GM21526 (cell line): ENCODE data around the gene TAF10.
A peak's percentile ranks its signal among the peaks of the same experiment; 100 is the strongest.

Source experiments
- ATAC-seq: cut with Tn5 transposase; IDR thresholded peaks from one replicate; pipeline ENCODE4 v1.9.1; 2021; ENCODE audit warnings: moderate library complexity; ENCODE audit not compliant: unreplicated experiment, low FRiP score

TAF10 gene

GRCh38 chr11:6609502-6610015 is 2.5 kb downstream of the TAF10 start:
- ATAC-seq, result no peak

- ATAC-seq, result no peak
Measured at GRCh38 chr11:6608726-6609501, 3.1 kb downstream of the TAF10 start.

DNA sequence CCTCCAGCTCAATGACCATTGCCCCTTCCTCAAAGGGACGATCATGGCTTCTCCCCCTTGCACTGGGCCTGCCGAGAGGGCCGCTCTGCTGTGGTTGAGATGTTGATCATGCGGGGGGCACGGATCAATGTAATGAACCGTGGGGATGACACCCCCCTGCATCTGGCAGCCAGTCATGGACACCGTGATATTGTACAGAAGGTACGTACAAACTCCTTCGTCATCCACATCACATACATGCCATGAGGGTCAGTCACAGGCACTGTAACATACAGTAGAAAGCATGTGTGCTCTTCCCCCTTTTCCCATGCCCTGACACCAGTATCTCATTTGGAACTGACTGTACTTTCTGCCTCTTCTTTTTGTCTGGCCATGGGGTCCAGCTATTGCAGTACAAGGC is 4.0 kb downstream of the TAF10 start:
- no peak for ATAC-seq

- no peak for ATAC-seq
Measured at GRCh38 chr11:6607190-6607795, 4.7 kb downstream of the TAF10 start.

GRCh38 chr11:6606471-6607189 is 5.4 kb downstream of the TAF10 start:
- ATAC-seq, result peak; percentile 32

GRCh38 chr11:6604790-6605189 is 7.2 kb downstream of the TAF10 start:
- ATAC-seq, result no peak

DNA sequence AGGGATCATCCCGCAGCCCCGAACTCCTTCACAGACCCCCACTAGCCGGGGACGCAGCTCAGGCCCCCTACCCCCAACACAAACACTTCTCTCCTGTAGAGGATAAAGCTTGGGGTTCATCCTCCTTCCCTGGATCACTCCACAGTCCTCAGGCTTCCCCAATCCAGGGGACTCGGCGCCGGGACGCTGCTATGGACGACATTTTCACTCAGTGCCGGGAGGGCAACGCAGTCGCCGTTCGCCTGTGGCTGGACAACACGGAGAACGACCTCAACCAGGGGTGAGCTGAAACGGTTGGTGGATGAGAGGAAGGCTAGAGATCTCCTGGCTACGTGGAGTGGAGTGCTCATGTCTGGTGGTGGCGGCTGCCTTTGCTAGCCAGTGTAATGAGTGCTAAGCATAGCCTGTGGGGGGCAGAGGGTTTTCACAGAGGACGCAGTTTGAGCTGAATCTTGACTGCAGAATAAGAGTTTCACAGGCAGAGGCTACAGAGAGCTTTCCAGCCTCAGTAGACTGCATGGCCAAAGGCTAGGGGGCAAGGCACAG is 7.9 kb downstream of the TAF10 start:
- peak; percentile 33 for ATAC-seq

GRCh38 chr11:6603287-6604080 is 8.5 kb downstream of the TAF10 start, which contains the start of the genes ILK and RRP8:
TSS of gene ILK (plus strand) at chr11:6603774. CDS start at chr11:6604272, 498 bp downstream.
TSS of gene RRP8 (minus strand) at chr11:6603616. CDS start at chr11:6603502, 114 bp downstream.
- peak; percentile 77 for ATAC-seq

- no peak for ATAC-seq
Measured at GRCh38 chr11:6602096-6602940, 9.7 kb downstream of the TAF10 start.

GRCh38 chr11:6601041-6601461 is 11.0 kb downstream of the TAF10 start:
- no peak for ATAC-seq

- ATAC-seq, result no peak
Measured at GRCh38 chr11:6599881-6600390, 12.1 kb downstream of the TAF10 start.

GRCh38 chr11:6599449-6599848 is 12.6 kb downstream of the TAF10 start:
- ATAC-seq, result no peak

DNA sequence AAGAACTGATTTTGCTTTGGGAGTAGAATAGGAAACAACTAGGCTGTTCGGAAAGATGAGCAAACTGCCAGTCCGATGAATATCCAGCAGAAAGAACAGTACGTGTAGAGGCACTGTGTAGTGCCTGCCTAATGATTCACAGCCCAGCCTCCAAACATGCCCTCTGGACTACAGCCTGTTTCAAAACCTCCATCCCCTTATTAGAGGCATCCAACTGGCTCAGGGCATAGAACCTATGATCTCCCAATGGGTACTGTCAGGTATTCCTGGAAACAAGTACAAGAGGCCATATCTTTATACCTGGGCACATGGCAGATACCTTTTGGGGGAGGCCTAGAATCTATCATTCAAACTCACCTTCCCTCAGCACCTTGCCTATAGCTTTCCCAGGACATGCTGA is 13.5 kb downstream of the TAF10 start:
- ATAC-seq, result no peak

- ATAC-seq, result no peak
Measured at GRCh38 chr11:6596239-6596877, 15.7 kb downstream of the TAF10 start.

GRCh38 chr11:6594142-6594768 is 17.8 kb downstream of the TAF10 start:
- ATAC-seq, result no peak

- ATAC-seq, result no peak
Measured at GRCh38 chr11:6588018-6588417, 24.0 kb downstream of the TAF10 start.

DNA sequence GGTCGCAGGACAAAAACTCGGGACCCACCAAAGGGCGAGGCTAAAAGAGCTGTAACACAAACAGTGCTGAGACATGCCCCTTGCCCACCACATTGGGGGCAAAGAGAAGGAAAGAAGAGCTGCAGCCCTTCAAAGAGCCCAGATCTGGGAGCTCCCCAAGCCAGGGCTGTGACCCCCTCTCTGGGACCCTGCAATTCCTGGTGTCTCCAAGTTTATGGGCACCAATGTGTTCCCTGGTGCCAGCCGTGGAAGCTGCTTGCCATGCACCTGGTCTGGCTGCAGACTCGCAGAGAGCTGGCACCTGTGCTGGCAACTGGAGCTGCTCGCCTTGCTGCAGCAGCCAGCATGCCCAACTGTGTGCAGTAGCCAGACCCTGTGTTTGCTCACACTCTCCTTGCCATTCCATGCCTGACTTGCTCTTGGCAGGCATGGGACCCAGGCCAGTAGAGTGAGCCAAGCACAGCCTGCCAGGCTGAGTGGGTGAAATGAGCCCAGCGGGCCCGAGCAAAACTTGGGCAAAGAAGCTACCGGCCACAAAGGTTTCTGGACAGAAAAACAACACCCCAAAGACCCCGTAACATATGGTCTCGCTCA is 24.6 kb downstream of the TAF10 start:
- no peak for ATAC-seq
